ENCODE results near the gene LSM6.
A peak's percentile ranks its signal among the peaks of the same experiment; 100 is the strongest.

LSM6 gene

DNA sequence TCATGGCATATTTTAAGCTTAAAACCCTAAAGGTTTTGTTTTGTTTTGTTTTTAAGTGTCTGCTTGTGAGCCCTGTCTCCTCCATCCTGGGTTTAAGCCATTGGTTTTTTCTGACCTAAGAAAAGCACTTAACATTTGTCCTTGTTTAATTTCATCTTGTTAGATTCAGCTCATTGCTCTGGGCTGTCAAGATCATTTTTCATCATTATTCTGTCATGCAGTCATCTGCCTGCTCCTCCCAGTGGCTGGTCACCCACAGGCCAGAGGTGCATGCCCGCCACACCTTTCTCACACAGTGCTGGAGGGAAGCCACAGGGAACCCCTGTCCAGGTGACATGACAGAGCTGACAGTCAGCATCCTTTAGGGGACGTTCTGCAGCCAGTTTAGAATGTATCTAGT is 27.1 kb downstream of the LSM6 start:
- TF ChIP-seq, protein P1, sequence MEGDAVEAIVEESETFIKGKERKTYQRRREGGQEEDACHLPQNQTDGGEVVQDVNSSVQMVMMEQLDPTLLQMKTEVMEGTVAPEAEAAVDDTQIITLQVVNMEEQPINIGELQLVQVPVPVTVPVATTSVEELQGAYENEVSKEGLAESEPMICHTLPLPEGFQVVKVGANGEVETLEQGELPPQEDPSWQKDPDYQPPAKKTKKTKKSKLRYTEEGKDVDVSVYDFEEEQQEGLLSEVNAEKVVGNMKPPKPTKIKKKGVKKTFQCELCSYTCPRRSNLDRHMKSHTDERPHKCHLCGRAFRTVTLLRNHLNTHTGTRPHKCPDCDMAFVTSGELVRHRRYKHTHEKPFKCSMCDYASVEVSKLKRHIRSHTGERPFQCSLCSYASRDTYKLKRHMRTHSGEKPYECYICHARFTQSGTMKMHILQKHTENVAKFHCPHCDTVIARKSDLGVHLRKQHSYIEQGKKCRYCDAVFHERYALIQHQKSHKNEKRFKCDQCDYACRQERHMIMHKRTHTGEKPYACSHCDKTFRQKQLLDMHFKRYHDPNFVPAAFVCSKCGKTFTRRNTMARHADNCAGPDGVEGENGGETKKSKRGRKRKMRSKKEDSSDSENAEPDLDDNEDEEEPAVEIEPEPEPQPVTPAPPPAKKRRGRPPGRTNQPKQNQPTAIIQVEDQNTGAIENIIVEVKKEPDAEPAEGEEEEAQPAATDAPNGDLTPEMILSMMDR (IDR thresholded peaks at IDR 0.05; ENCODE audit: low read depth, low read length), result no peak
- Histone ChIP-seq H3K9me3 (ENCODE audit: severe bottlenecking) (no peaks in the 10 kb centered on the region), H3K27me3 (ENCODE audit: insufficient read depth, low read depth, severe bottlenecking) (no peaks in the 10 kb centered on the region), H3K27ac (no peak overlapping the region), H3K36me3 (no peaks in the 10 kb centered on the region), H3K4me3 (ENCODE audit: low read depth, low read length) (no peak overlapping the region)
- no peak for DNase-seq

DNA sequence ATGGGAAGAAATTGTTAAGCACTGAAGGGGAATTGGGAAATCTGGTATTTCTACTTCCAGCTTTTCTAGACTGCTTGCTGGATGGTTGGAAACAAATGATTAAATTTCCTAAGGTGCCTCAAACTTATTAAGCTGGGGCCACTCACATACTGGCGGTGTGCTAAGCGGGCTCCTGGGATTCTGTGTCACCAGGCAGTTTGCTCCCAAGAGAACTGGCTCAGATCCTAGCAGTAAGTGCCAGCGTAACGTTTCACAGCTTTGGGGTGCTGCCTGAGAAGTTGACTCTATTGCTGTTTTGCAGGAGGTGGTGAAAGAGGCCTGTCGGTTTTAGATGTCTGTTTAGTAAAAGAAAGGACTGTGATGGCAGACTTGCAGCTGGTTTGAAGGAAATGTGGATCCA is 31.9 kb downstream of the LSM6 start:
- Histone ChIP-seq H3K36me3 (no peaks in the 10 kb centered on the region), H3K9me3 (ENCODE audit: severe bottlenecking) (no peaks in the 10 kb centered on the region), H3K27me3 (ENCODE audit: insufficient read depth, low read depth, severe bottlenecking) (no peaks in the 10 kb centered on the region), H3K4me3 (ENCODE audit: low read depth, low read length) (no peak overlapping the region), H3K27ac (no peak overlapping the region)
- TF ChIP-seq, protein P1 (IDR thresholded peaks at IDR 0.05; ENCODE audit: low read depth, low read length), result no peak
- no peak for DNase-seq

DNA sequence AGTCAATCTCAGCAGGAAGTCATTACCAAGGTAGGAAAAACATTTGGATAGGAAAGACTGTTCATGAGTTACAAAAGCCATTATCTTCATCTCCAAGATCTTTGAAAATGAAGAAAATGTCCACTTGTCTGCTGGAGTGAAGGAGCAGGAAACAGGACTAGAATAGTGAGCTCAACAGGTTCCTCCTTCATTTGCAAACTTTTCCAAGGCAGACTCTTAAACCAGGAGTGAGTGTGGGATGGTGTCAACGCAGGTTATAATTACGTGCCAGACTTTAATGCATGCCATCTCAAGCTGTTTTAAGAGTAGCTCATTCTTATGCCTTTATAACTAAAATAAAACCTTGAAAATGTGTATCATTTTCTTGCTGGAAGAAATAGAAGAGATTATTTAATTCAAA is 35.4 kb downstream of the LSM6 start:
- TF ChIP-seq, protein P1 (IDR thresholded peaks at IDR 0.05; ENCODE audit: low read depth, low read length), result no peak

DNA sequence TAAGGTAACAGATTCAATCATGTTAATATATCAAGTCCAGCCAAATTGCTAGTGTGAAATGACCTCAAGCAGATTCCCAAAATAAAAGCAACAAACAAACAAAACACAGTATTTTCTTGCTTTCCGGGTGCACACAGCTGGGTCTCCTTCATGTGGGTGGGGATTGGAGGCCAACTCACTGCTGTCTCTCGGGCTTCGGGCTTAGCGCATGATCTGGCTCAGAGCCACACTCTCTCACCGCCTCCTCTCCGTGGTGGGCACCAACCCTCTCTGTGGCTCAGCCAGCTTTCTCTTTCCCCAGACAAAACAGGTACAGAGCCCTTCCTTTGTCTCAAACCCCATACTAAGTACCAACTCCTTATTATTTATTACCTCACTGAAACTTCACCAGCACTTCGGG is 35.9 kb downstream of the LSM6 start:
- Histone ChIP-seq H3K4me3 (ENCODE audit: low read depth, low read length) (no peak overlapping the region), H3K27me3 (ENCODE audit: insufficient read depth, low read depth, severe bottlenecking) (no peaks in the 10 kb centered on the region), H3K27ac (no peak overlapping the region), H3K36me3 (no peaks in the 10 kb centered on the region), H3K9me3 (ENCODE audit: severe bottlenecking) (no peaks in the 10 kb centered on the region)
- TF ChIP-seq, protein P1 (IDR thresholded peaks at IDR 0.05; ENCODE audit: low read depth, low read length), result no peak
- DNase-seq, result no peak

More for the DNA sequence above, 35.4 kb downstream of the LSM6 start:
- DNase-seq, result no peak
- H3K9me3 ChIP-seq (ENCODE audit: severe bottlenecking), result no peaks in the 10 kb centered on the region
- no peak overlapping the region for H3K4me3 ChIP-seq (ENCODE audit: low read depth, low read length)
- H3K27ac ChIP-seq, result no peak overlapping the region
- no peaks in the 10 kb centered on the region for H3K27me3 ChIP-seq (ENCODE audit: insufficient read depth, low read depth, severe bottlenecking)
- H3K36me3 ChIP-seq, result no peaks in the 10 kb centered on the region

DNA sequence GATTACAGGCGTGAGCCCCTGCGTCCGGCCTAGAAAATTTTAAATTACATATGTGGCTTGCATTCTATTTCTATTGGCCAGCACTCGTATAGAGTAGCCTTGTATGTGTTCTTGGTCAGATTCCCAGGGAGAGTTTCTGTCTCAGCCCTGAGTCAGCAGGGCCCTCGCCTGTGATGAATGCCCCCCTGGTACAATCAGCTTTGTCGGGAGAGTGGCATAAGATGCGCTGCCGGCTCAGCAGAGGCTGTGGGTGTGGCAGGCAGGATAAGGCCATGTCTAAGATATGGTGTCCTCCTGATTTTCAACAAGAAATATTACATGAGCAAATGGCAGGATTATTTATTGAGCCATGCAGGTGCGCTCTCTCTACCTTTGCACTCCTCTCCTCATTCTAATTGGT is 37.3 kb downstream of the LSM6 start:
- Histone ChIP-seq H3K27me3 (ENCODE audit: insufficient read depth, low read depth, severe bottlenecking) (no peaks in the 10 kb centered on the region), H3K36me3 (no peaks in the 10 kb centered on the region)
- no peak for DNase-seq

DNA sequence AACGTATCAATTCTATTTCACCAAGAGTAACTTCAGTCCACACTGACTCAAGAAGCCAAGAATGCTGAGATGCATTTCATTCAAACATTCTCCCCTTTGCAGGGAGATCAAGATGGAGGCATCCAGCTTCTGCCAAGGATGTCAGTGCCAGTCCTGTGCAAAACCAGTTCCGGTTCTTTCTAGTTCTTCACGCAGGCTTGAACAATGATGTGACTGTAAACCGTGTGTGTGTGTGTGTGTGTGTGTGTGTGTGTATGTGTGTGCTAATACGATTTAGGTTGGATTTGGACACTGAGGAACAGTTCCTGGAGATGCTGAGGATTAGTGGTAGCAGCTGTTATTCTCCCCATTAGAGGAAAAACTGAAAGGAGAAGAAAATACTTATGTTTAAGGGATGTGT is 38.7 kb downstream of the LSM6 start, which contains the start of gene REELD1:
Gene REELD1 (plus strand): TSS at position 301 of the 400 bp plus-strand sequence. CDS start 2,415 bp downstream, outside the sequence.
- Histone ChIP-seq H3K27ac (no peak within 1 kb of the TSS), H3K27me3 (ENCODE audit: insufficient read depth, low read depth, severe bottlenecking) (no peaks in the 10 kb centered on the region), H3K9me3 (ENCODE audit: severe bottlenecking) (no peaks in the 10 kb centered on the region), H3K36me3 (no peaks in the 10 kb centered on the region), H3K4me3 (ENCODE audit: low read depth, low read length) (no peak within 1 kb of the TSS)
- peak; percentile 43 for DNase-seq
- TF ChIP-seq, protein P1 (IDR thresholded peaks at IDR 0.05; ENCODE audit: low read depth, low read length), result no peak

More for the DNA sequence above, 37.3 kb downstream of the LSM6 start:
- H3K9me3 ChIP-seq (ENCODE audit: severe bottlenecking), result no peaks in the 10 kb centered on the region
- TF ChIP-seq, protein P1 (IDR thresholded peaks at IDR 0.05; ENCODE audit: low read depth, low read length), result no peak
- H3K27ac ChIP-seq, result no peak overlapping the region
- H3K4me3 ChIP-seq (ENCODE audit: low read depth, low read length), result no peak overlapping the region

All from WERI-Rb-1 (cell line).